HCT116 (cell line): ENCODE data around the gene POMT2.

ENCODE experiments used
- EZH2 ChIP-seq: fragments of 200-600 bp; sonication (generic); IDR thresholded peaks from 2 replicates; pipeline ENCODE4 v1.6.1; 2017; ENCODE audit warnings: antibody characterized with exemption, mixed run types
- JUND ChIP-seq: IDR thresholded peaks from 2 replicates; pipeline ENCODE4 v1.6.1; 2012
- POLR2A ChIP-seq: IDR thresholded peaks from 2 replicates; pipeline ENCODE4 v1.7.0; 2011; ENCODE audit warnings: borderline replicate concordance; ENCODE audit not compliant: insufficient read depth, insufficient read length; ENCODE audit errors: extremely low read depth
- POLR2AphosphoS5 ChIP-seq: IDR thresholded peaks from 2 replicates; pipeline ENCODE4 v1.6.1; 2011; ENCODE audit warnings: mild to moderate bottlenecking, low read depth, low read length, moderate library complexity
- RAD21 ChIP-seq: IDR thresholded peaks from 2 replicates; pipeline ENCODE4 v1.6.1; 2012; ENCODE audit warnings: low read depth, mild to moderate bottlenecking
- SP1 ChIP-seq: IDR thresholded peaks from 2 replicates; pipeline ENCODE4 v1.6.1; 2012; ENCODE audit warnings: low read depth
- ZNF274 ChIP-seq: fragments of 200-500 bp; sonication (Bioruptor generic); IDR thresholded peaks from 2 replicates; pipeline ENCODE4 v1.6.1; 2014; ENCODE audit warnings: mild to moderate bottlenecking, low read depth, low read length, inconsistent platforms
- TF ChIP-seq, protein P1 (sequence below), 3 experiments: fragments of 200-600 bp in 1 of 3; sonication (generic) in 1 of 3; IDR thresholded peaks in 2 of 3; conservative IDR thresholded peaks in 1 of 3; 2 replicates each; pipeline ENCODE4 v1.5.1; 2012 to 2017; ENCODE audit warnings: low read depth in 2 of 3, low read length in 2 of 3, antibody characterized with exemption in 1 of 3, borderline replicate concordance in 1 of 3, control low read depth in 1 of 3, mild to moderate bottlenecking in 1 of 3, mixed read lengths in 1 of 3, mixed run types in 1 of 3, moderate library complexity in 1 of 3; ENCODE audit not compliant: insufficient read depth in 1 of 3
- TF ChIP-seq, protein P2 (sequence below): IDR thresholded peaks from 2 replicates; pipeline ENCODE4 v1.6.1; 2012
- TF ChIP-seq, protein P3 (sequence below): IDR thresholded peaks from 2 replicates; pipeline ENCODE4 v1.6.1; 2012; ENCODE audit warnings: low read depth
- TF ChIP-seq, protein P4 (sequence below): IDR thresholded peaks from 2 replicates; pipeline ENCODE4 v1.6.1; 2011; ENCODE audit warnings: mild to moderate bottlenecking, low read length, moderate library complexity; ENCODE audit not compliant: insufficient replicate concordance; ENCODE audit errors: extremely low read depth
- TF ChIP-seq, protein P5 (sequence below): IDR thresholded peaks from 2 replicates; pipeline ENCODE4 v1.6.1; 2012

DNA sequence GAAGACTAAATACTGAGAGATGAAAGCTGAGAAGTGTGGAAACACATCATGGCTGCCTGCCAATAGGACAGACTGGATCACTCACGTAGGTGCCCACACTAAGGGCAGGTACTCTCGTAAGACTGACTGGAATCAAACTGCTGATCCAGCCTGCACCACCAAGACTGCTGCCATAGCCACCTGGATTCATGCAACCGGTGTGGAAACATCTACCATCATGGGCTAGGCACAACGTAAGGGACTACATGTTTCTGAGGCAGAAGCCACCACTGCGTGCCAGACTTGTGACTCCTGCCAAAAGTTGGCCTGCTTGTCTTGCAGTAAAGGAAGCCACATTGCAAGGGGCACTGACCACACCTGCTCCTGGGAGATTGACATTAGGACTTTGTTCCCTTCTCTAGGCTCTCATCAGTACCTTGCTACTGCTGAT is 3.8 kb downstream of the POMT2 start:
- TF ChIP-seq POLR2A, result no peak
- TF ChIP-seq, protein P1, sequence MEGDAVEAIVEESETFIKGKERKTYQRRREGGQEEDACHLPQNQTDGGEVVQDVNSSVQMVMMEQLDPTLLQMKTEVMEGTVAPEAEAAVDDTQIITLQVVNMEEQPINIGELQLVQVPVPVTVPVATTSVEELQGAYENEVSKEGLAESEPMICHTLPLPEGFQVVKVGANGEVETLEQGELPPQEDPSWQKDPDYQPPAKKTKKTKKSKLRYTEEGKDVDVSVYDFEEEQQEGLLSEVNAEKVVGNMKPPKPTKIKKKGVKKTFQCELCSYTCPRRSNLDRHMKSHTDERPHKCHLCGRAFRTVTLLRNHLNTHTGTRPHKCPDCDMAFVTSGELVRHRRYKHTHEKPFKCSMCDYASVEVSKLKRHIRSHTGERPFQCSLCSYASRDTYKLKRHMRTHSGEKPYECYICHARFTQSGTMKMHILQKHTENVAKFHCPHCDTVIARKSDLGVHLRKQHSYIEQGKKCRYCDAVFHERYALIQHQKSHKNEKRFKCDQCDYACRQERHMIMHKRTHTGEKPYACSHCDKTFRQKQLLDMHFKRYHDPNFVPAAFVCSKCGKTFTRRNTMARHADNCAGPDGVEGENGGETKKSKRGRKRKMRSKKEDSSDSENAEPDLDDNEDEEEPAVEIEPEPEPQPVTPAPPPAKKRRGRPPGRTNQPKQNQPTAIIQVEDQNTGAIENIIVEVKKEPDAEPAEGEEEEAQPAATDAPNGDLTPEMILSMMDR (IDR thresholded peaks at IDR 0.05 in 2 of 3, conservative IDR thresholded peaks at IDR 0.05 in 1 of 3; ENCODE audit: borderline replicate concordance in 1 of 3, insufficient read depth in 1 of 3, low read depth in 2 of 3, low read length in 2 of 3), result no peak
- no peak for TF ChIP-seq EZH2
- TF ChIP-seq, protein P2, sequence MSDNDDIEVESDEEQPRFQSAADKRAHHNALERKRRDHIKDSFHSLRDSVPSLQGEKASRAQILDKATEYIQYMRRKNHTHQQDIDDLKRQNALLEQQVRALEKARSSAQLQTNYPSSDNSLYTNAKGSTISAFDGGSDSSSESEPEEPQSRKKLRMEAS, result no peak
- TF ChIP-seq, protein P3, sequence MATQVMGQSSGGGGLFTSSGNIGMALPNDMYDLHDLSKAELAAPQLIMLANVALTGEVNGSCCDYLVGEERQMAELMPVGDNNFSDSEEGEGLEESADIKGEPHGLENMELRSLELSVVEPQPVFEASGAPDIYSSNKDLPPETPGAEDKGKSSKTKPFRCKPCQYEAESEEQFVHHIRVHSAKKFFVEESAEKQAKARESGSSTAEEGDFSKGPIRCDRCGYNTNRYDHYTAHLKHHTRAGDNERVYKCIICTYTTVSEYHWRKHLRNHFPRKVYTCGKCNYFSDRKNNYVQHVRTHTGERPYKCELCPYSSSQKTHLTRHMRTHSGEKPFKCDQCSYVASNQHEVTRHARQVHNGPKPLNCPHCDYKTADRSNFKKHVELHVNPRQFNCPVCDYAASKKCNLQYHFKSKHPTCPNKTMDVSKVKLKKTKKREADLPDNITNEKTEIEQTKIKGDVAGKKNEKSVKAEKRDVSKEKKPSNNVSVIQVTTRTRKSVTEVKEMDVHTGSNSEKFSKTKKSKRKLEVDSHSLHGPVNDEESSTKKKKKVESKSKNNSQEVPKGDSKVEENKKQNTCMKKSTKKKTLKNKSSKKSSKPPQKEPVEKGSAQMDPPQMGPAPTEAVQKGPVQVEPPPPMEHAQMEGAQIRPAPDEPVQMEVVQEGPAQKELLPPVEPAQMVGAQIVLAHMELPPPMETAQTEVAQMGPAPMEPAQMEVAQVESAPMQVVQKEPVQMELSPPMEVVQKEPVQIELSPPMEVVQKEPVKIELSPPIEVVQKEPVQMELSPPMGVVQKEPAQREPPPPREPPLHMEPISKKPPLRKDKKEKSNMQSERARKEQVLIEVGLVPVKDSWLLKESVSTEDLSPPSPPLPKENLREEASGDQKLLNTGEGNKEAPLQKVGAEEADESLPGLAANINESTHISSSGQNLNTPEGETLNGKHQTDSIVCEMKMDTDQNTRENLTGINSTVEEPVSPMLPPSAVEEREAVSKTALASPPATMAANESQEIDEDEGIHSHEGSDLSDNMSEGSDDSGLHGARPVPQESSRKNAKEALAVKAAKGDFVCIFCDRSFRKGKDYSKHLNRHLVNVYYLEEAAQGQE, result no peak
- TF ChIP-seq, protein P4, sequence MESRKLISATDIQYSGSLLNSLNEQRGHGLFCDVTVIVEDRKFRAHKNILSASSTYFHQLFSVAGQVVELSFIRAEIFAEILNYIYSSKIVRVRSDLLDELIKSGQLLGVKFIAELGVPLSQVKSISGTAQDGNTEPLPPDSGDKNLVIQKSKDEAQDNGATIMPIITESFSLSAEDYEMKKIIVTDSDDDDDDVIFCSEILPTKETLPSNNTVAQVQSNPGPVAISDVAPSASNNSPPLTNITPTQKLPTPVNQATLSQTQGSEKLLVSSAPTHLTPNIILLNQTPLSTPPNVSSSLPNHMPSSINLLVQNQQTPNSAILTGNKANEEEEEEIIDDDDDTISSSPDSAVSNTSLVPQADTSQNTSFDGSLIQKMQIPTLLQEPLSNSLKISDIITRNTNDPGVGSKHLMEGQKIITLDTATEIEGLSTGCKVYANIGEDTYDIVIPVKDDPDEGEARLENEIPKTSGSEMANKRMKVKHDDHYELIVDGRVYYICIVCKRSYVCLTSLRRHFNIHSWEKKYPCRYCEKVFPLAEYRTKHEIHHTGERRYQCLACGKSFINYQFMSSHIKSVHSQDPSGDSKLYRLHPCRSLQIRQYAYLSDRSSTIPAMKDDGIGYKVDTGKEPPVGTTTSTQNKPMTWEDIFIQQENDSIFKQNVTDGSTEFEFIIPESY, result no peak
- no peak for TF ChIP-seq SP1
- no peak for TF ChIP-seq RAD21
- TF ChIP-seq POLR2AphosphoS5, result no peak
- TF ChIP-seq, protein P5, sequence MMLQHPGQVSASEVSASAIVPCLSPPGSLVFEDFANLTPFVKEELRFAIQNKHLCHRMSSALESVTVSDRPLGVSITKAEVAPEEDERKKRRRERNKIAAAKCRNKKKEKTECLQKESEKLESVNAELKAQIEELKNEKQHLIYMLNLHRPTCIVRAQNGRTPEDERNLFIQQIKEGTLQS, result no peak
- no peak for TF ChIP-seq ZNF274
- no peak for TF ChIP-seq JUND
